Subcutaneous abdominal adipose tissue (tissue), 5 donors: Measurements from ENCODE around the gene ST6GALNAC3.

Experiments
- H3K27ac ChIP-seq: one replicate; pipeline ENCODE4 v1.7.0; 2013; ENCODE audit warnings: low read depth, mild to moderate bottlenecking, inconsistent platforms, low read length, moderate library complexity
- H3K27me3 ChIP-seq, 5 donors: one replicate each; pipeline ENCODE4 v1.7.0; 2013; ENCODE audit warnings: low read length in 5 of 5, inconsistent platforms in 1 of 5; ENCODE audit not compliant: control insufficient read depth in 5 of 5, insufficient read depth in 4 of 5
- H3K36me3 ChIP-seq, 5 donors: one replicate each; pipeline ENCODE4 v1.7.0; 2013; ENCODE audit warnings: low read length in 5 of 5; ENCODE audit not compliant: control insufficient read depth in 5 of 5, insufficient read depth in 5 of 5
- H3K4me1 ChIP-seq, 5 donors: one replicate each; pipeline ENCODE4 v1.7.0; 2013; ENCODE audit warnings: low read length in 5 of 5, mild to moderate bottlenecking in 3 of 5, moderate library complexity in 1 of 5; ENCODE audit not compliant: control insufficient read depth in 5 of 5, insufficient read depth in 5 of 5
- H3K4me3 ChIP-seq, 5 donors: one replicate each; pipeline ENCODE4 v1.7.0; 2013; ENCODE audit warnings: low read length in 5 of 5, low read depth in 1 of 5
- H3K9ac ChIP-seq, 5 donors: one replicate each; pipeline ENCODE4 v1.7.0; 2013; ENCODE audit warnings: low read length in 5 of 5, mild to moderate bottlenecking in 4 of 5, moderate library complexity in 3 of 5
- H3K9me3 ChIP-seq, 5 donors: one replicate each; pipeline ENCODE4 v1.7.0; 2013; ENCODE audit warnings: low read length in 5 of 5; ENCODE audit not compliant: control insufficient read depth in 5 of 5
- donor health status: healthy.
- donor health status: healthy.
- donor health status: healthy.
- donor health status: healthy.
- donor health status: healthy.

The ST6GALNAC3 gene

DNA sequence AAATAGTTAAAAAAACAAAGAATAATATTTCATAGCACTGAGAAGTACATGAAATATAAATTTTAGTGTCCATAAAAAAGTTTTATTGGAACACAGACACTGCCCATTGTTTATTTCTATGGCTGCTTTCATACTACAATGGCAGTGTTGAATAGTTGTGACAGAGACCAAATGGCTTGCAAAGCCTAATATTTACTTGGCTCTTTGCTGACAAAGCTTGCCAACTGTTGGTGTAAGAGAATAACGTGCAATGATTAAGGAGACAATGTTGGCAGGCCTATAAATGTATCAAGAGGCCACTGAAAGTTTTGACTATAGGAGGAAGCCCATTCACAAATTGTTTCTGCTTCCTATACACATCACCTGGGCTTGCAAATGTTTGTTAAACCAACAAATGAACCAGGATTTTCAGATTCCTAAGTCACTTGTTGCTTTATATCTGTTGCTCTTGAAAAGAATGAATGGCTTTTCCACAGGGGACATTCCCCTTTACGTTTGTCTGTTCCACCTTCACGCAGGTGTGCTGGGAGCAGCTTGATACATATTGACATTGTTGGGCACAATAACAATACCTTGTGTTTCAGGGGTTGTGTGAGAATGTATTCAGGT lies 5.5 kb upstream of the ST6GALNAC3 start:
- H3K9me3 ChIP-seq, result no peaks in the 10 kb centered on the region
- H3K27me3 ChIP-seq, result no peaks in the 10 kb centered on the region
- H3K9ac ChIP-seq, result no peak overlapping the region
- peaks cover 0 to 18% (median 7%) of the 10 kb centered on the region in 5 donors for H3K4me1 ChIP-seq
- no peak overlapping the region for H3K4me3 ChIP-seq
- no peaks in the 10 kb centered on the region for H3K36me3 ChIP-seq
- peak overlapping the region; percentile 18 for H3K27ac ChIP-seq

DNA sequence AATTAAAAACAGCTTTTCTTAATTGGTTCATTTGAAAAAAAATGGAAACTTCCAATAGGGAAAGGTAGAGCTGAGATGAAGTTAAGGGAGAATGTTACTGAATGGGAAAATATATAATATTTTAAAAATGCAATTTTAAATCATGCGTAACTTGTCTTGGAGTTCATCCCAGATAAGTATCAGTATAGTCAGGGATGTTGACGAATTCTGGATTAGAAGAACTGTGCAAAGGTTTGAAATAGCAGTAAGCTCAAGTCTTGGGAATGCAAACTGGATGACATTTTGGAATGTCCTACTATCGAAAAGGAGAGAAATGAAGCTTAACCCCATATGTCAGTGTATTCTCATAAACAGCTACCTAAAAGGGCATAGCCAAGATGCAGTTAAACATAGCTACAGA lies 4.0 kb upstream of the ST6GALNAC3 start:
- Histone ChIP-seq H3K36me3 (no peaks in the 10 kb centered on the region), H3K9me3 (no peaks in the 10 kb centered on the region), H3K4me3 (no peak overlapping the region), H3K9ac (no peak overlapping the region), H3K4me1 (peaks cover 0 to 27% (median 19%) of the 10 kb centered on the region in 5 donors), H3K27me3 (no peaks in the 10 kb centered on the region), H3K27ac (no peak overlapping the region)

DNA sequence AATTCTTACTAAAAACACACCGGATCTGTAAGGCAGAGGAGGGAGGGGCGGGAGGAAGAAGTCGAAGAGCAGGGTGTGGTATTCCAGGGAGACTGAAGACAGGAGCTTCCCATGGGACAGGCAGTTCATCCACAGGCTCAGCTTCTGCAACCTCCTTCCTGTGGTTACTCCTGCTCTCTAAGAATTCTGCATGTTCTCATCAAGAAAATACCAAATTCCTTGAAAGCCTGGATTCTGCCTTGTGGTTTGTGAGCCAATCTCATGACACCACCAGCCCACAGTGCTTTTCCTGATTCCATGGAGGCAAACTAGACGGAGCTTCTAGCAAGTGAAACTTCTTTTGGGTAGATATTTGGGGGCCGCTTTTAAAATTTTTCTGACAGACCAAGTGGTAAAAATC lies 1.1 kb upstream of the ST6GALNAC3 start:
- H3K4me3 ChIP-seq, result no peak overlapping the region
- H3K4me1 ChIP-seq, result peaks cover 0 to 32% (median 19%) of the 10 kb centered on the region in 5 donors
- H3K9me3 ChIP-seq, result no peaks in the 10 kb centered on the region
- no peak overlapping the region for H3K9ac ChIP-seq
- no peaks in the 10 kb centered on the region for H3K36me3 ChIP-seq
- H3K27ac ChIP-seq, result no peak overlapping the region
- H3K27me3 ChIP-seq, result no peaks in the 10 kb centered on the region

DNA sequence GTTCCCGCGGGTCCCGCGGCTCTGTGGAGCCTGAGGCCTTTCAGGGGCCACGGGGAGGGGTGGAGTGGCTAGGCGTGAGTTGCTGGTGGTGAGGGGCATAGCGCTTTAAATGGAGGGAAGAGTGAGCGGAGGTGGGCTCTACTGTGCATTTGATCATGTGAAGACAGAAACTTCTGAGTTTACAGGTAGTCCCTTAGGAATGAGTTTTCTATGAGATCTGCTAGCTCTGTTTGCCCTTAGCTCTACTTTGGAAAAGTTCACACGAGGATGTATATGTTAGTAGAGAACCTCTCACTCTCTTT lies 593 bp downstream of the ST6GALNAC3 start:
- Histone ChIP-seq H3K9ac (peak overlapping the region in 4 of 5 donors; percentile 50 to 84 (median 67)), H3K27ac (peak overlapping the region; percentile 76), H3K4me3 (peak overlapping the region; percentile 80 to 89 (median 85)), H3K27me3 (no peaks in the 10 kb centered on the region), H3K4me1 (peaks cover 0 to 30% (median 19%) of the 10 kb centered on the region in 5 donors), H3K36me3 (no peaks in the 10 kb centered on the region), H3K9me3 (no peaks in the 10 kb centered on the region)

DNA sequence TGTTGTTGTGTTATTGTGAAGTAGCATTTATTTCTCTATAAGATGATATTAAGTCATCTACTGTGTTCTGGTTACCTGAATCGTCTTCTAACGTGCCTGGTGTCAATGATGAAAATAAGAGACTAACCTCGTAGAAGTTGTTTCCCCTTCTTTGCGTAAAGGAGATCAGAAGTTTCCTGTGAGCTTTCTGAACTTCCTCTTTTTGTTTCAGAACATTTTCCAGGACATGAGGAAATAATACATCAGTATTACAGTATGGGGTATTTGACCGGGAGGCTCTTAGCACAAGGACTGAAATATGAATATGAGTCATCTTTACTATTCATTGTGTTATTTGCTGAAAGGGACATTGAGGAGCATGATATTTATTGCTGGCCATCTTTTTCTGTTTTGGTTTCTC lies 1.3 kb downstream of the ST6GALNAC3 start:
- Histone ChIP-seq H3K27ac (peak overlapping the region; percentile 76), H3K27me3 (no peaks in the 10 kb centered on the region), H3K36me3 (no peaks in the 10 kb centered on the region), H3K4me1 (peaks cover 0 to 30% (median 19%) of the 10 kb centered on the region in 5 donors), H3K9me3 (no peaks in the 10 kb centered on the region), H3K9ac (peak overlapping the region in 2 of 5 donors; percentile 57 to 59), H3K4me3 (peak overlapping the region in 4 of 5 donors; percentile 80 to 89 (median 84))

DNA sequence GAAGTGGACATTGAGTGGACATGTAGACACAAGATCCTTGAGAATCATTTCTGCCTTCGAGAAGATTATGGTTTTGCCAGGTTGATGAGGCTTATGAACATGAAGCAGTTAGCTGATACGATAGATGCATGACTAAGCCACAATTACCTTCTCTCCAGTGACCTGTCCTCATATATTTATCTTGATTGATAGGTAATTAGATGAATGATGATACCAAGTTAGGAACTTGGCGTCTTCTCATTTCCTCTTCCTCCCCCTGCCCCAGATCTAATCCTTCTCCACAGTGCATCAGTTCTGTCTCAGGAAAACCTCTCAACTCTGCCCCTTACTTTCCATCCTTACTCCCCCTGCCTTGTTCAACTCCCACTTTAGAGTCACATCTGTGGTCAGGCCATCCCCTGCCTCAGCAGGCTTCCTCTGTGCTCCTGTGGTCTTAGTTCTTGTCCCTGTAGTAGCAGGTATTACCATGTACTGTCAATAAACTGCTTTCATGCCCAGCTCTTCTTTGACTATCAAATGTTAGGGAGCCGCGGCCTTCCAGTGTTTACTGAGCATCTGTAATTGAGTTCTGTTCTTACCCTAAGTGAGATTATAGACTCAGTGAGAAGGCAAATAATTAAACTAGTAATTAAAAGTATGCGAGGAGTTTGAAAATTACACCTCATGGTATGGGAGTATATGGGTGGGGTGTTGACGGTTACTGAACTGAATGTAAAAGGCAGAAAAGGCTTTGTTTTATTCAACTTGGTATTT lies 5.1 kb downstream of the ST6GALNAC3 start:
- Histone ChIP-seq H3K9me3 (no peaks in the 10 kb centered on the region), H3K36me3 (no peaks in the 10 kb centered on the region), H3K9ac (no peak overlapping the region), H3K27ac (no peak overlapping the region), H3K4me1 (peaks cover 0 to 21% (median 10%) of the 10 kb centered on the region in 5 donors), H3K27me3 (no peaks in the 10 kb centered on the region), H3K4me3 (no peak overlapping the region)

DNA sequence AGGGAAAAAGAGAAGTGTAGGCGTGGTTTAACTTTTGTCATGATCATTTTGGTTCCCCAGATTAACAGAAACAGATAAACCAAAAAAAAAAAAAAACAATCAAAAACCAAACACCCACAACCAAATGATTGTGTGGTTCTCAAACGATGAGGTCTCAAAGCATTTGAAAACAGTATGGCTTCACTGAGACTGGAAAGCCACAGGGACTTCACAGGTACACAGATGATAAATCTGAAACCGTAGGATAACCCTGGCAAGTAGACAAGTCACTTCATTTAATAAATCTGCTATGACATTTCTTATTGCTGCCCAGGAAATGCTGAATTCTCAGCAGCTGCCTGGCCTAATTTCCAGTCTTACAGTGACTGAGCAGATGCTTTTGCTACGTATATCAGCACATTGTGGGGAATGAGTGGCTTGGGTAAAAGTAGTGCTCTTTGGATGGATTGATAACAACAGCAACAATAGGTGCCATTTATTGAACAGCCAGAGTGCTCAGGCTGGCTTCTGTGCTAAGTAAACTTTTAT lies 6.1 kb downstream of the ST6GALNAC3 start:
- Histone ChIP-seq H3K4me3 (no peak overlapping the region), H3K9ac (no peak overlapping the region), H3K9me3 (no peaks in the 10 kb centered on the region), H3K27ac (no peak overlapping the region), H3K36me3 (no peaks in the 10 kb centered on the region), H3K4me1 (peaks cover 0 to 16% (median under 1%) of the 10 kb centered on the region in 5 donors), H3K27me3 (no peaks in the 10 kb centered on the region)

DNA sequence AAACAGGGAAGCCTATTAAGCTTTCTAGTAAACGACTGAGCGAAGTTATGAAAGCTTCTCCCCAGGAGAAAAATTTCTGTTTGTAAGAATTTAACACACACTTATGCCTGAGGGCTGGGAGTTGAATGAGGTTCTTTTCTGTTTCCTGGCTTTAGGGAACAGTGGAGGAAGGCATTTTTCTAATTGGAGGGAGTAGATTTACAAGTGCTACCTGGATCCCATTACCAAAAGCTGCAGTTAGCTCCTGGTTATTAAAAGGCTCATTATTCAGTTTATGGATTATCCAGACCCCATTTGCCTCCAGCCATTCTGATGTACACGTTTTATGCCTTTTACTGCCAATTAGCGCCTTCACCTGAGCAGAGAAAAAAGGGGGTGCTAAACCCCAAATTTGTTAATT lies 7.5 kb downstream of the ST6GALNAC3 start:
- no peaks in the 10 kb centered on the region for H3K36me3 ChIP-seq
- H3K27ac ChIP-seq, result no peak overlapping the region
- no peaks in the 10 kb centered on the region for H3K9me3 ChIP-seq
- H3K4me1 ChIP-seq, result peaks cover 0 to 10% (median 0%) of the 10 kb centered on the region in 5 donors
- H3K4me3 ChIP-seq, result no peak overlapping the region
- H3K27me3 ChIP-seq, result no peaks in the 10 kb centered on the region
- H3K9ac ChIP-seq, result no peak overlapping the region

DNA sequence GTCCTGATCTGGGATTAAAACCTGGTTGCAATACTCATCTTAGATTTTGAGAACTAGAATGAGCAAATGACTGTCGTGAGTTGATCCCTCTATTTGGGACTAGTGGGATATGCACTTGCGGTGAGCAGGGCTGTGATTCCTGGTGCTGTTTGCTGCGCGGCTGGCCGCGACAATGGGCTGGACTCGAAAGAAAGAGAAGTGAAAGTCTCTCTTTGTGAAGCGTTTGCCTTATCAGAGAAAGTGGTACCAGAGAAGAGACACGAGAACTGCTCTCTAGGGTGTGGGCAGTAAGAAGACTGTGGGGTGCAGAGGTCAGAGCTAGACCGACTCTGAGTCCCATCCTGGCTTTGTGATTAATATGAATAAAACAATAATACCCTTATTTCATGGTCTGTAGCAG lies 8.6 kb downstream of the ST6GALNAC3 start:
- Histone ChIP-seq H3K9ac (no peak overlapping the region), H3K36me3 (no peaks in the 10 kb centered on the region), H3K27me3 (no peaks in the 10 kb centered on the region), H3K27ac (no peak overlapping the region), H3K4me3 (no peak overlapping the region), H3K9me3 (no peaks in the 10 kb centered on the region), H3K4me1 (peaks cover 0 to 8% (median 0%) of the 10 kb centered on the region in 5 donors)

DNA sequence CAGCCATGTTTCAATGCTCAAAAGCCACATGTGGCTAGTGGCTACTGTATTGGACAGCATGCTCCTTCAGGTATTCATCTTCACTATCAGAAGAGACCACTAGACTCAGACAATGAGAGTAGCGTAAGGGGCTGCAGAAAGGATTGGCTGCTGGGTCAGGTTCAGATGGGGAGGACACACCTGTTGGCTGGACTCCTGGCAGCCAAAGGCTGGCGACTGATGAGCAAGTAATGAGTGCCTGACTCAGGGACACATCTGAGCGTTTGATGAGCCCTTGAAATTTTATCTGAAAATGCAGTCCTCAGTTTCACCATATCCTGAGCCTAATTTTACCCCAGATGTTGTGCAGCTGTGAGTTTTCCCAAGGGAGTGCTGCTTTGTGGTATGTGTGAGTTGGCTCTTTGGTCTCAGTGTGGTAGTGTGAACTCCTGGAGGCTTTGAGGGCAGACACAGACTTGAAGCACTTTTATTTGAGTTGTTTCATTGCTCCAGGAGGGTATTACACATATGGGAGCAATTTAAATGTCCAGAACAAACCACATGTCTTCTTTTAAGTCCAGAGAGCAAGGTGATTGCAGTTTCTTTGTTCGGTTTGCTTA lies 9.6 kb downstream of the ST6GALNAC3 start:
- Histone ChIP-seq H3K4me3 (no peak overlapping the region), H3K9me3 (no peaks in the 10 kb centered on the region), H3K27ac (no peak overlapping the region), H3K36me3 (no peaks in the 10 kb centered on the region), H3K9ac (no peak overlapping the region), H3K4me1 (peaks cover 0 to 8% (median 0%) of the 10 kb centered on the region in 5 donors), H3K27me3 (no peaks in the 10 kb centered on the region)
